ENCODE results near the gene RAD21L1. TPM values are rescaled to one million over a fixed set of nuclear protein-coding genes. Genes with fewer than 3 reads are reported as not detected.

Gene RAD21L1
- polyA plus RNA-seq, 1 donor from 2014 or later, result not detected

- no peaks in the 10 kb centered on the region for H3K27me3 ChIP-seq (ENCODE audit: insufficient read depth, low read depth, low read length)
- no peaks in the 10 kb centered on the region for H3F3A ChIP-seq (ENCODE audit: insufficient read depth, low read length, poor library complexity, severe bottlenecking)
- H3K4me2 ChIP-seq (ENCODE audit: low read length), result no peak overlapping the region
- no peak for TF ChIP-seq SMC3 (conservative IDR thresholded peaks at IDR 0.05; ENCODE audit: poor library complexity)
- no peak for TF ChIP-seq MXI1 (conservative IDR thresholded peaks at IDR 0.05; ENCODE audit: poor library complexity, severe bottlenecking)
- no peak for TF ChIP-seq EZH2 (IDR thresholded peaks at IDR 0.05; ENCODE audit: borderline replicate concordance, insufficient read depth, low read length, poor library complexity, severe bottlenecking)
- TF ChIP-seq CTCF (IDR thresholded peaks at IDR 0.05; ENCODE audit: poor library complexity, severe bottlenecking), result no peak
- no peak for TF ChIP-seq TAF1 (IDR thresholded peaks at IDR 0.05; ENCODE audit: low read depth)
- no peak for TF ChIP-seq RAD21 (conservative IDR thresholded peaks at IDR 0.05)
- TF ChIP-seq REST (IDR thresholded peaks at IDR 0.05; ENCODE audit: borderline replicate concordance), result no peak
- TF ChIP-seq POLR2AphosphoS5 (IDR thresholded peaks at IDR 0.05), result no peak
- no peak for TF ChIP-seq EP300 (conservative IDR thresholded peaks at IDR 0.05; ENCODE audit: poor library complexity, severe bottlenecking)
- H3K4me3 ChIP-seq (ENCODE audit: low read length), result no peak overlapping the region
- no peak overlapping the region for H2AFZ ChIP-seq (ENCODE audit: low read depth, low read length)
- no peak overlapping the region for H3K27ac ChIP-seq (ENCODE audit: low read length)
- no peaks in the 10 kb centered on the region for H3K9me2 ChIP-seq (ENCODE audit: insufficient read depth, low read length)
- H3K9ac ChIP-seq (ENCODE audit: low read length), result no peak overlapping the region
- H3K36me3 ChIP-seq (ENCODE audit: insufficient read depth, low read length), result no peaks in the 10 kb centered on the region
- no peaks in the 10 kb centered on the region for H3K79me2 ChIP-seq (replicated peaks; ENCODE audit: insufficient read depth, low read length)
- H3K9me3 ChIP-seq (ENCODE audit: low read length), result no peaks in the 10 kb centered on the region
- H4K20me1 ChIP-seq (ENCODE audit: insufficient read depth), result no peaks in the 10 kb centered on the region
Observed at GRCh38 chr20:1298166-1298565, 72.3 kb downstream of the RAD21L1 start.

GRCh38 chr20:1298888-1299511, 73.2 kb downstream of the RAD21L1 start:
- no peaks in the 10 kb centered on the region for H3K79me2 ChIP-seq (replicated peaks; ENCODE audit: insufficient read depth, low read length)
- no peaks in the 10 kb centered on the region for H3K9me3 ChIP-seq (ENCODE audit: low read length)
- H3F3A ChIP-seq (ENCODE audit: insufficient read depth, low read length, poor library complexity, severe bottlenecking), result no peaks in the 10 kb centered on the region
- no peaks in the 10 kb centered on the region for H3K9me2 ChIP-seq (ENCODE audit: insufficient read depth, low read length)
- no peak overlapping the region for H3K4me2 ChIP-seq (ENCODE audit: low read length)
- no peak overlapping the region for H2AFZ ChIP-seq (ENCODE audit: low read depth, low read length)
- no peak overlapping the region for H3K4me3 ChIP-seq (ENCODE audit: low read length)
- H3K27me3 ChIP-seq (ENCODE audit: insufficient read depth, low read depth, low read length), result no peaks in the 10 kb centered on the region
- no peaks in the 10 kb centered on the region for H4K20me1 ChIP-seq (ENCODE audit: insufficient read depth)
- no peaks in the 10 kb centered on the region for H3K36me3 ChIP-seq (ENCODE audit: insufficient read depth, low read length)
- H3K9ac ChIP-seq (ENCODE audit: low read length), result no peak overlapping the region
- no peak overlapping the region for H3K27ac ChIP-seq (ENCODE audit: low read length)
- TF ChIP-seq MXI1 (conservative IDR thresholded peaks at IDR 0.05; ENCODE audit: poor library complexity, severe bottlenecking) (no peak), REST (IDR thresholded peaks at IDR 0.05; ENCODE audit: borderline replicate concordance) (no peak), POLR2AphosphoS5 (IDR thresholded peaks at IDR 0.05) (no peak), CTCF (IDR thresholded peaks at IDR 0.05; ENCODE audit: poor library complexity, severe bottlenecking) (no peak), EZH2 (IDR thresholded peaks at IDR 0.05; ENCODE audit: borderline replicate concordance, insufficient read depth, low read length, poor library complexity, severe bottlenecking) (no peak), EP300 (conservative IDR thresholded peaks at IDR 0.05; ENCODE audit: poor library complexity, severe bottlenecking) (no peak), RAD21 (conservative IDR thresholded peaks at IDR 0.05) (no peak), SMC3 (conservative IDR thresholded peaks at IDR 0.05; ENCODE audit: poor library complexity) (no peak), TAF1 (IDR thresholded peaks at IDR 0.05; ENCODE audit: low read depth) (no peak)

Measured in neural cell (in vitro differentiated cells).